ENCODE data around the gene PSME4. TPM values are rescaled to one million over a fixed set of nuclear protein-coding genes. Genes with fewer than 3 reads are reported as not detected.

Gene PSME4
- polyA plus RNA-seq, 3 donors = 2.1 to 17.7 (median 3.1) TPM

DNA sequence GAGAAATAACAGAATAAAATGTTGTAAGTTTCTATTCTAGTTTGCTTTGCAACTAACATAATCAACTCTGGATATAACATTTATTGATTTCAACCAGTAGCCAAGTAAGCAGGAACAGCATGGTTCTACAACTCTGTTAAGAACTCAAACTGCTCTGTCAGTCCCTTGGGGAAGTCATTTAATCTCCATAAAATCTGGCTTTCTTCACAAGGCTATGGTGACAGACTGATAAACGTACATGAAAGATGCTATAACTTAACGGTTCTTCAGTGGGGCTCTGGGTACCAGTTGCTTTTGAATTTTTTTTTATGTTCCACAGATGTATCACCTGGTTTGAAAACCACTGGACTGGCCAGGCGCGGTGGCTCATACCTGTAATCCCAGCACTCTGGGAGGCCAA lies 10.3 kb downstream of the PSME4 start:
- Histone ChIP-seq H3K79me2 (ENCODE audit: insufficient read depth, low read length) (peaks cover 96% of the 10 kb centered on the region), H3K36me3 (replicated peaks in 1 of 2; ENCODE audit: control insufficient read depth in 1 of 2, insufficient read depth in 2 of 2, low read length in 2 of 2) (no peaks in the 10 kb centered on the region), H2AFZ (ENCODE audit: insufficient read depth, low read depth, low read length, poor library complexity, severe bottlenecking) (no peak overlapping the region), H3K9me3 (replicated peaks in 1 of 2; ENCODE audit: control insufficient read depth in 1 of 2, insufficient read depth in 1 of 2, low read length in 2 of 2) (no peaks in the 10 kb centered on the region), H3K27ac (ENCODE audit: low read depth in 1 of 2, low read length in 2 of 2) (peak overlapping the region in 1 of 2 donors; percentile 11), H3K27me3 (ENCODE audit: control insufficient read depth in 2 of 2, insufficient read depth in 2 of 2, low read length in 2 of 2) (no peaks in the 10 kb centered on the region), H4K20me1 (ENCODE audit: insufficient read depth, low read length) (peaks cover 85% of the 10 kb centered on the region), H3K4me1 (ENCODE audit: control insufficient read depth in 1 of 2, insufficient read depth in 2 of 2, low read length in 2 of 2) (peaks cover 9 to 21% of the 10 kb centered on the region in 2 donors), H3K4me3 (replicated peaks in 1 of 3; ENCODE audit: low read depth in 2 of 3, low read length in 3 of 3) (no peak overlapping the region), H3K9ac (ENCODE audit: insufficient read depth, low read length, poor library complexity, severe bottlenecking) (no peak overlapping the region), H3K4me2 (replicated peaks; ENCODE audit: extremely low read depth, low read length, poor library complexity, severe bottlenecking) (no peak overlapping the region)
- Mint-ChIP-seq H3K27ac (peak overlapping the region in 4 of 7 donors; percentile 15 to 62 (median 52)), H3K9me3 (no peaks in the 10 kb centered on the region), H3K36me3 (peaks cover 3 to 6% of the 10 kb centered on the region in 2 donors), H3K27me3 (ENCODE audit: low read depth in 3 of 3) (no peaks in the 10 kb centered on the region), H3K4me3 (no peak overlapping the region), H3K4me1 (peaks cover 30% of the 10 kb centered on the region)
- no peak for DNase-seq
- no peak for TF ChIP-seq CTCF (IDR thresholded peaks at IDR 0.05)
- 71% methylated on average over 3 of the region's 4 CpGs for WGBS (ENCODE audit: insufficient coverage)
- intact Hi-C loops (cut with micrococcal nuclease) = no loop called here

GRCh38 chr2:53958443-53958842 lies 12.3 kb downstream of the PSME4 start:
- Mint-ChIP-seq H3K27ac (no peak overlapping the region), H3K9me3 (no peaks in the 10 kb centered on the region), H3K27me3 (ENCODE audit: low read depth in 3 of 3) (no peaks in the 10 kb centered on the region), H3K4me3 (no peak overlapping the region), H3K4me1 (peaks cover 19% of the 10 kb centered on the region), H3K36me3 (peaks cover 3 to 6% of the 10 kb centered on the region in 2 donors)
- peaks cover 95% of the 10 kb centered on the region for H3K79me2 ChIP-seq (ENCODE audit: insufficient read depth, low read length)
- no peaks in the 10 kb centered on the region for H3K27me3 ChIP-seq (ENCODE audit: control insufficient read depth in 2 of 2, insufficient read depth in 2 of 2, low read length in 2 of 2)
- no peak overlapping the region for H3K27ac ChIP-seq (ENCODE audit: low read depth in 1 of 2, low read length in 2 of 2)
- no CpG with 5 or more reads among the region's 2 CpGs for WGBS (ENCODE audit: insufficient coverage)
- H4K20me1 ChIP-seq (ENCODE audit: insufficient read depth, low read length) = peaks cover 88% of the 10 kb centered on the region
- no peaks in the 10 kb centered on the region for H3K9me3 ChIP-seq (replicated peaks in 1 of 2; ENCODE audit: control insufficient read depth in 1 of 2, insufficient read depth in 1 of 2, low read length in 2 of 2)
- H3K4me2 ChIP-seq (replicated peaks; ENCODE audit: extremely low read depth, low read length, poor library complexity, severe bottlenecking) = no peak overlapping the region
- no peak for DNase-seq
- peaks cover 6 to 10% of the 10 kb centered on the region in 2 donors for H3K4me1 ChIP-seq (ENCODE audit: control insufficient read depth in 1 of 2, insufficient read depth in 2 of 2, low read length in 2 of 2)
- H2AFZ ChIP-seq (ENCODE audit: insufficient read depth, low read depth, low read length, poor library complexity, severe bottlenecking) = no peak overlapping the region
- intact Hi-C loops (cut with micrococcal nuclease) = no loop called here
- H3K36me3 ChIP-seq (replicated peaks in 1 of 2; ENCODE audit: control insufficient read depth in 1 of 2, insufficient read depth in 2 of 2, low read length in 2 of 2) = no peaks in the 10 kb centered on the region
- TF ChIP-seq CTCF (IDR thresholded peaks at IDR 0.05) = no peak
- no peak overlapping the region for H3K9ac ChIP-seq (ENCODE audit: insufficient read depth, low read length, poor library complexity, severe bottlenecking)
- no peak overlapping the region for H3K4me3 ChIP-seq (replicated peaks in 1 of 3; ENCODE audit: low read depth in 2 of 3, low read length in 3 of 3)
